NCI-H446 (cell line): ENCODE measurements around the gene GPSM1.

Source experiments
- DNase-seq, 2 experiments: peaks; one replicate each; lab custom pipeline; 2025; lab: John Stamatoyannopoulos, UW

The GPSM1 gene, protein sequence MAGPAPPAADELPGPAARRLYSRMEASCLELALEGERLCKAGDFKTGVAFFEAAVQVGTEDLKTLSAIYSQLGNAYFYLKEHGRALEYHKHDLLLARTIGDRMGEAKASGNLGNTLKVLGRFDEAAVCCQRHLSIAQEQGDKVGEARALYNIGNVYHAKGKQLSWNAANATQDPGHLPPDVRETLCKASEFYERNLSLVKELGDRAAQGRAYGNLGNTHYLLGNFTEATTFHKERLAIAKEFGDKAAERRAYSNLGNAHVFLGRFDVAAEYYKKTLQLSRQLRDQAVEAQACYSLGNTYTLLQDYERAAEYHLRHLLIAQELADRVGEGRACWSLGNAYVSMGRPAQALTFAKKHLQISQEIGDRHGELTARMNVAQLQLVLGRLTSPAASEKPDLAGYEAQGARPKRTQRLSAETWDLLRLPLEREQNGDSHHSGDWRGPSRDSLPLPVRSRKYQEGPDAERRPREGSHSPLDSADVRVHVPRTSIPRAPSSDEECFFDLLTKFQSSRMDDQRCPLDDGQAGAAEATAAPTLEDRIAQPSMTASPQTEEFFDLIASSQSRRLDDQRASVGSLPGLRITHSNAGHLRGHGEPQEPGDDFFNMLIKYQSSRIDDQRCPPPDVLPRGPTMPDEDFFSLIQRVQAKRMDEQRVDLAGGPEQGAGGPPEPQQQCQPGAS

GRCh38 chr9:136327304-136327974 lies at the start of gene GPSM1:
Gene GPSM1 (plus strand): TSS chr9:136327539. CDS start chr9:136327696, 157 bp downstream.
- no peak for DNase-seq

- DNase-seq: no peak
Observed at GRCh38 chr9:136277746-136278145, 49.6 kb upstream of the GPSM1 start.

- no peak for DNase-seq
Observed at GRCh38 chr9:136278221-136278620, 49.1 kb upstream of the GPSM1 start.

DNA sequence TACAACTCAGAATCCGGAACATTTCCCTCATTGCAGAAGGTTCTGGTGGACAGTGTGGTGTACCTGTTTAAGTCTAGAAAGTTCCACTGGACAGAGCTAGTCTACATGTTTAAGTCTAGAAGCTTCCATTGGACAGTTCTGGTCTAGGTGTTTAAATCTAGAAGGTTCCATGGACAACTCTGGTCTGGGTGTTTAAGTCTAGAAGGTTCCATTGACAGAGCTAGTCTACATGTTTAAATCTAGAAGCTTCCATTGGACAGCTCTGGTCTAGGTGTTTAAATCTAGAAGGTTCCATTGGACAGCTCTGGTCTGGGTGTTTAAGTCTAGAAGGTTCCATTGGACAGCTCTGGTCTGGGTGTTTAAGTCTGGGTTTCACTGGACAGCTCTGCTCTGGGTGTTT lies 48.4 kb upstream of the GPSM1 start:
- no peak for DNase-seq

DNA sequence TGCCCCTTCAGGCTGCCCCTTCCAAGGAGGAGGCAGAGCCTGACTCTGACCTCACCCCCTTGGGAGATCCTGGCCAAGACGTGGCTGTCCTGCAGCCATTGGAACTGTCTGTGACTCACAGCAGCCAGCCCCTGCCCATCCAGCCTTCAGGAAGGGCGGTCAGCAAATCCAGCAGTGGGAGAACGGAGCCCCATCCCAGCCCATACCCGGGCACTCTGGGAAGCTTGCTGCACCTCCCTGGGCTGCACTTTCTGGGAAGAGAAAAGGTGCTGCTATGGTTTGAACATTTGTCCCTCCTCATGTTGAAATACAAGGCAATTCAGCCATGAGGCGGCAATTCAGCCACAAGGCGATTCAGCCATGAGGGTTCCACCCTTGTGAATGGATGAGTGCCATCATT lies 47.9 kb upstream of the GPSM1 start:
- no peak for DNase-seq

DNA sequence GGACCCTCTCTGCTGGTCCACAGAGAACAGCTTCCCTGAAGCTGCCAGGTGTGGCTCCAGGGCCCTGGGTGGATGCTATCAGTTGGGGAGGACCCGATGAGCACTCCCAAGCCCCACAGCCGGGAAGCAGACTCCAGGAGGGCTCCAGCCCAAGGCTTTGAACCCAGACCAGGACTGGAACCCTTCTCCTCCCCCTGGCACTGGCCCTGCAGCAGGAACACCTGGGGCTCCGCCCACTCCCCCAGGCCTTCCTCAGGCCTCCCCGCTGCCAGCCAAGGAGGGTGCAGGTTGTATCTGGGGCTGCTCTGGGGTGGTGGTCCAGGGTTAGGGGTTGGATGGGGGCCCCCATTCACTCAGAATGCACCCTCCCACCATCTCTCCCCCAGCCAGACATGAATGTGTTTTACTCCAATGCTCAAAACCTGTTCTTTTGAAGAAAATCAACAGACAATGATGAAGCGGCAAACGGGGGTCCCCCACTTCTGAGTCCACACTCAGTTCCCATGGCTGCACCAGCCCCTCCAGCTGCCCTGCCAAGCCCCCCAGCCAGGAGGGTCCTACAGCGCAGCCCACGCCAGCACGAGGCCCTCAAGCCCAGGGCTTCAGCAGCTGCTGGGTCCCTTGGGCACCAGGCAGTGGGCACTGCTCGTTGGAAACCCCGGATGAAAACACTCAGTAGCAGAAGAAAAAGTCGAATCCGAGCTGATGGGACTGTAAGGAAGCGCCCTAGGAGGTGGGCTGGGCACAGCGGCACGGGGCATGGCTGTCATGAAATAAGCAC lies 46.6 kb upstream of the GPSM1 start:
- no peak for DNase-seq

DNA sequence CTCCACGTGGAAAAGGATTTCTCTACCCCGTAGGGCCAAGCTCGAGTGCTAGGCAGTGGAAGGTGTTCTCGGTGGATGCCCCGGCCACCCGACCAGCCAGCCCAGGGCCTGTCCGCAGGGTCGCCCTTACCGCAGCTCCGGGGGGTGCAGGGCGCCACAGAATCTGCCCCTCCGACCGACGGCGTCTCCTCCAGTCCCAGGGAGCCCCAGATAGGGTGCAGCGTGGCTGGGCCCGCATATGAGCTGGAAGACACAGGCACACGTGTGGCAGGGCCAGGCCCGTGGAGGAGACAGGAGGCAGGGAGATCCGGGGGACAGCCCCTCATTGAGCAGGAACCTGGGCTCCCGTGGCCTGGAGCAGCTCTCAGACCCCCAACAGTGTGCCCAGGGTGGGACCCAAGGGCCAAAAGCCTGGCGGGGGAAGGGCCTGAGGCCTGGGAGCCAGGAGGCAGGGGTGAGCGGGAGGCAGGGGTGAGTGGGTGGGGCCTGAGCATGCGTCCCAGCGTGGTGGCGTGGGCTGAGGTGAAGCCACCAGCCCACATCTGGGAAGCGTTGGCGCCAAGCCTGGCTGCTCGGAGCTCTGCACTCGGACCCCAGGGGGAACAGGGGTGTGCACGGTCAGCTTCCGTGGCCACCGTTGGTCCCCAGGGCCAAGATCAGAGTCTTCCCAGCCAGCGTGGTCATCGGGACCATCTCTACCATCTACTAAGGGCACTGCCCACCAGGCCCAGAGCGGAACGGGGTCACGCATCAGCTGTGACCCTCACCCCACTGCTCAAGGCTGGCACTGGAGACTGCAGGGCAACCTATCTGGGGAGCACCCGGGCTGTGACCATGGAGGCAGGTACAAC lies 45.7 kb upstream of the GPSM1 start:
- DNase-seq: no peak

DNA sequence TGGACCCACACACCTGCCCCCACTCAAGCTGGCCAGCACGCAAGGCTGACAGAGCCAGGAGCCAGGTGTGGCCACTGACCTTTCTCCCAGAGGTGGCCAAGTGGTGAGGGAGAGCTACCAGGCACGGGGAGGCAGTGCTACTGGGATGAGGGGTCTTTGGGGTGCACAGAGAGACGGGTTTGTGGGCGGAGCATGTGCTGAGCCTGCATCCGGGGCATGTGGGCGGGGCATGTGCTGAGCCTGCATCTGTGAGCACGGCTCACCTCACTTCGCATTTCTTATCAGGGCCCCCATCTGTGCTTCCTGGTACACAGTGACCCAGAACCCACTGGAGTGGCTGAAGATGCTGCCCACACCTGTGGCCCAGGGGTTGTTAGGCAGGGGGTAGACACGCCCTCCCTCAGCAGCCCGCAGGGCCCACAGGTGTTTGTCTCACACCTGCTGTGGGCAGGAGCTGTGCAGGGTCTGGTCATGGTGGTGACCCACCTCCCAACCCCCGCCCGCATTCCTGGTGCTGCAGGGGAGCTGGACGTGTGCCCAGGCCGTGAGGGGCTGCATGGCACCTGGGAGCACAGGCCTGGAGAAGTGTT lies 45.0 kb upstream of the GPSM1 start:
- no peak for DNase-seq

GRCh38 chr9:136283291-136284235 lies 43.8 kb upstream of the GPSM1 start:
- DNase-seq: peak; percentile 29 to 67

DNA sequence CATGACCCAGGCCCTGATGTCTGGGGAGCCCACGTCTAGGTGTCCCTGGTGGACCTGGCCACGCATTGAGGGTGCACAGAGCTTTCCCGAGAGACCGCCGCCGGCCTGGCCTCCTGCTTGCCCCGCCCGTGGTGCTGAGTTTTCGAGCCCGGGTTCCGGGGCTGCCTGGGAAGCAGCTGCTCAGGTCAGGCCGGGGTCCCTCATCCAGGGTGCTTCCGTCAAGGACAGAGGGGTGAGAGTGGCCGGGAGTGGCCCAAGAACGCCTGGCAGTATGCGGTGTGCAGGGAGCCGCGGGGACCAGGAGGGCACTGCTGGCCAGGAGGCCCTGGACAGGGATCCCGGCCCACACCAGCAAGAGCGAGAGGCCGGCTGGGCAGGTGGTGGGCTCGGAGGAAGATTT lies 43.0 kb upstream of the GPSM1 start:
- no peak for DNase-seq

GRCh38 chr9:136284951-136285350 lies 42.4 kb upstream of the GPSM1 start:
- DNase-seq: no peak

GRCh38 chr9:136285501-136286358 lies 41.6 kb upstream of the GPSM1 start:
- no peak for DNase-seq

- DNase-seq: no peak
Observed at GRCh38 chr9:136286359-136286986, 40.9 kb upstream of the GPSM1 start.

- DNase-seq: no peak
Observed at GRCh38 chr9:136286987-136287379, 40.4 kb upstream of the GPSM1 start.

GRCh38 chr9:136287960-136288753 lies 39.2 kb upstream of the GPSM1 start:
- DNase-seq: no peak

DNA sequence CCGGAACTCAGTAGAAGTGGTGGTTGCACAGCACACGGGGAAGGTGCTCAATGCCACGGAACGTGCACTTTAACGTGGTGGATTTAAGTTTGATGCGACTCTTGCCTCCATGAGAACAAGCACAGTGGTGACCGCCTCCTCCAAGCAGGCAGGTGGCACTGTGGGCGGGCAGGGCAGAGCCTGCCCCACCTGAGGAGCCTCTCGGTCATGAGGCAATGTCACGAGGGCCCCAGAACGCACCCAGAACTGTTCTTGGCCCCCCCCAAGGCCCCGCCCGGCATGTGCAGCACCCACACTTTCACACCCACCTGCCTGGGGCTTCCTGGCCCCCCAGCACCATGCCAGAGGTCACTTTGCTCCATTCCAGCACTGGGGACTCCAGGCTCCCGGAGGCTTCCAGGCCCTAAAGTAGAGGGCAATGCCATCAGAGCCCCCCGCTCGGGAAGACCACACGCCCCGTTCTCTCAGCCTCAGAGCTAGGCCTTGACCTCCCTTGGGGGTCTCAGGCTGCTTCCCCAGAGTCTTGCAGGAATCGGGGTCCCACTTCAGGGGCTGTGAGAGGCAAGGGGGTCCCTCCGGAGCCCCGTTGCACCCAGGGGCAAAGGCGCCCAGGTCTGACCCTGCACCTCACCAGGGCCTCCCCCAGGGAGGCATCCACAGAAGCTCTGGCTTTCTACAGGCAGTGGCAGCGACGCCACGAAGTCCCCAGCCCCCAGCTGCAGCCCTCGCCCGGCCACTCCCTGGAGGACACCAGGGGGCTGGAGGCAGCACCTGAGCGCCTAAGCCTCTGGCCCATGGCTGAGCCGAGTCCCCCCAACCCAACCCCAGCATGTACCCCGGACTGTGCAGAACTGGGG lies 37.5 kb upstream of the GPSM1 start:
- no peak for DNase-seq
